ENCODE data around the gene C2CD2L.

DNA sequence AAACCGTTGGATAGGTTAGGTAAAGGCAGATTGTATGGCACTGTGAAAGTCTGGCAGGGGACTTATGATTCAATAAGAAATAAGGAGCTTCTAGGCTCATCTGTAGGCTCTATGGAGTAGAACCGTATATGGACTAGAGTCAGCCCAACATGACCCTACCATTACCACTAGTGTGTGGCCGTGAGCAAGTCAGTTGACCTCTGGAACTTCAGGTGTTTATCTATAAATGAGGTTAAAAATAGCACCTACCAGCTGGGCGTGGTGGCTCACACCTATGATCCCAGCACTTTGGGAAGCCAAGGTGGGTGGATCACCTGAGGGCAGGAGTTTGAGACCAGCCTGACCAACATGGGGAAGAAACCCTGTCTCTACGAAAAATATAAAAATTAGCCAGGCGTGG, 18.7 kb downstream of the C2CD2L start:
- TF ChIP-seq, protein P1, sequence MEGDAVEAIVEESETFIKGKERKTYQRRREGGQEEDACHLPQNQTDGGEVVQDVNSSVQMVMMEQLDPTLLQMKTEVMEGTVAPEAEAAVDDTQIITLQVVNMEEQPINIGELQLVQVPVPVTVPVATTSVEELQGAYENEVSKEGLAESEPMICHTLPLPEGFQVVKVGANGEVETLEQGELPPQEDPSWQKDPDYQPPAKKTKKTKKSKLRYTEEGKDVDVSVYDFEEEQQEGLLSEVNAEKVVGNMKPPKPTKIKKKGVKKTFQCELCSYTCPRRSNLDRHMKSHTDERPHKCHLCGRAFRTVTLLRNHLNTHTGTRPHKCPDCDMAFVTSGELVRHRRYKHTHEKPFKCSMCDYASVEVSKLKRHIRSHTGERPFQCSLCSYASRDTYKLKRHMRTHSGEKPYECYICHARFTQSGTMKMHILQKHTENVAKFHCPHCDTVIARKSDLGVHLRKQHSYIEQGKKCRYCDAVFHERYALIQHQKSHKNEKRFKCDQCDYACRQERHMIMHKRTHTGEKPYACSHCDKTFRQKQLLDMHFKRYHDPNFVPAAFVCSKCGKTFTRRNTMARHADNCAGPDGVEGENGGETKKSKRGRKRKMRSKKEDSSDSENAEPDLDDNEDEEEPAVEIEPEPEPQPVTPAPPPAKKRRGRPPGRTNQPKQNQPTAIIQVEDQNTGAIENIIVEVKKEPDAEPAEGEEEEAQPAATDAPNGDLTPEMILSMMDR (IDR thresholded peaks at IDR 0.05), result no peak
- TF ChIP-seq POLR2A (IDR thresholded peaks at IDR 0.05), result no peak
